Activated T-helper 2 cell treated with anti-CD3 and anti-CD28 coated beads, Interferon-gamma antibody, Interleukin-2, Interleukin-4, amounts not matched to agents 10 μg/mL and 5 μg/mL and 100 μg/mL, durations not matched to agents 14 hours and 24 hours and 36 hours (primary cell): ENCODE data around the gene BCAS4. TPM values are rescaled to one million over a fixed set of nuclear protein-coding genes. Genes with fewer than 3 reads are reported as not detected.
A peak's percentile ranks its signal among the peaks of the same experiment; 100 is the strongest.
"Not testable (repeated sequence)": the region's sequence is repeated elsewhere in the genome, so short reads cannot be mapped to it uniquely, and the experiment has no call there.

Experiments
- DNase-seq: peaks from one replicate; pipeline ENCODE4 v3.0.0; 2021; ENCODE audit warnings: low spot score
- H3K27ac Mint-ChIP-seq: one replicate; pipeline ENCODE4 v1.8.0; 2021; ENCODE audit warnings: mixed read lengths
- H3K27me3 Mint-ChIP-seq: one replicate; pipeline ENCODE4 v1.8.0; 2021; ENCODE audit warnings: low read depth, mixed read lengths
- H3K36me3 Mint-ChIP-seq: one replicate; pipeline ENCODE4 v1.8.0; 2021; ENCODE audit warnings: low read depth, mixed read lengths
- H3K4me1 Mint-ChIP-seq: one replicate; pipeline ENCODE4 v1.8.0; 2021; ENCODE audit warnings: low read depth, mixed read lengths
- H3K4me3 Mint-ChIP-seq: one replicate; pipeline ENCODE4 v1.8.0; 2021; ENCODE audit warnings: low read depth, mild to moderate bottlenecking, moderate library complexity, mixed read lengths
- H3K9me3 Mint-ChIP-seq: one replicate; pipeline ENCODE4 v1.8.0; 2021; ENCODE audit warnings: mixed read lengths
- intact Hi-C: fragments of 100-400 bp; cut with micrococcal nuclease; formaldehyde crosslinking; loops from one replicate; pipeline ENCODE4 v1.15.1; 2023
- total RNA-seq: library from RNA; stranded (reverse); gene quantifications from 2 replicates; pipeline ENCODE4 v1.2.3, GENCODE V29; 2022

Gene BCAS4
- total RNA-seq, 1 donor from 2014 or later: 8.7 TPM

DNA sequence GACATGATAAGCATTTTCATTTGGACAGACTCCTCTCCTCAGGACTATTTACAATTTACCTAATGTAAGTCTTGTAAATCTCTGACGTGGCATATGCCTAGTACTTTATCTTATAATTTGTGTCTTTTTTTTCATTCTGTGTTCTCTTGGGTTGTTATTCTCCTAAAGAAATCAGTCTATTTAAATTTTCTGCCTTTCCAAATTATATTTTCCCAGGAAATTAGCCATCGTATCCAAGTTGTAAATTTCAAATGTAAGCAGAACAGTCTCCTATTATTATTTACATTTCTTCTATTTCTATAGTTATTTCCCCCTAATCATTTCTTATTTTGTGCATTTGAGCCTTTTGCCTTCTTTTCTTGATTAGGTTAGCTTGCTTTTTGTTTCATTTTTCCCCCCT lies 17.5 kb upstream of the BCAS4 start:
- H3K27me3 Mint-ChIP-seq: peaks cover 6% of the 10 kb centered on the region
- no peak overlapping the region for H3K4me3 Mint-ChIP-seq
- DNase-seq: no peak
- intact Hi-C loops: no loop called here
- no peak overlapping the region for H3K27ac Mint-ChIP-seq
- H3K36me3 Mint-ChIP-seq: no peaks in the 10 kb centered on the region
- H3K4me1 Mint-ChIP-seq: no peaks in the 10 kb centered on the region
- no peaks in the 10 kb centered on the region for H3K9me3 Mint-ChIP-seq

DNA sequence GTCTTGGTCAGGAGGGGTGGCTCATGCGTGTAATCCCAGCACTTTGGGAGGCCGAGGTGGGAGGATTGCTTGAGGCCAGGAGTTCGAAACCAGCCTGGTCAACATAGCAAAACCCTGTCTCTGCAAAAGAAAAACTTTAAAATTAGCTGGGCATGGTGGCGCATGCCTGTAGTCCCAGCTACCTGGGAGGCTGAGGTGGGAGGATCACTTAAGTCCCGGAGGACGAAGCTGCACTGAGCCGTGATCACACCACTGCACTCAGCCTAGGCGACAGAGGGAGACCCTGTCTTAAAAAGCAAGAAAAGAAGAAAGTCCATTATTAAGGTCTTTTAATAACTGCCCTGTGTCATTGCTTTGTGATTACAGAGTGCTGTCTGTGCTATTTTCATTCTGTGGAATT lies 15.9 kb upstream of the BCAS4 start:
- intact Hi-C loops, H3K4me3 Mint-ChIP-seq, H3K27ac Mint-ChIP-seq, H3K9me3 Mint-ChIP-seq, H3K4me1 Mint-ChIP-seq, DNase-seq, H3K36me3 Mint-ChIP-seq, H3K27me3 Mint-ChIP-seq: not testable (repeated sequence)

DNA sequence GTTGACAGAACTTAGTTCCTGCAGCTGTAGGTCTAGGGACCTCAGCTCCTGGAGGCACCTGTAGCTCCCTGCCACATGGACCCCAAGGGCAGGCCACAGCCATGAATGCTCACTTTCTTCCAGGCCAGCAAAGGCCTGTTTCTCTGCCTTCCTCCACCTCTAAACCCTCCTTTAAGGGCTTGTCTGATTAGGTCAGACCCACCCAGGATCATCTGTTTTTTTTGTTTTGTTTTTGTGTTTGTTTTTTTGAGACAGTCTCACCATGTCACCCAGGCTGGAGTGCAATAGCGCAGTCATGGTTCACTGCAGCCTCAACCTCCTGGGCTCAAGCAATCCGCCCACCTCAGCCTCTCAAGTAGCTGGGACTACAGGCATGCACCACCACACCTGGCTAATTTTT lies 11.5 kb upstream of the BCAS4 start:
- Mint-ChIP-seq H3K36me3 (no peaks in the 10 kb centered on the region), H3K9me3 (no peaks in the 10 kb centered on the region), H3K27ac (no peak overlapping the region), H3K27me3 (peaks cover 6% of the 10 kb centered on the region), H3K4me1 (no peaks in the 10 kb centered on the region), H3K4me3 (no peak overlapping the region)
- intact Hi-C loops: no loop called here
- no peak for DNase-seq

DNA sequence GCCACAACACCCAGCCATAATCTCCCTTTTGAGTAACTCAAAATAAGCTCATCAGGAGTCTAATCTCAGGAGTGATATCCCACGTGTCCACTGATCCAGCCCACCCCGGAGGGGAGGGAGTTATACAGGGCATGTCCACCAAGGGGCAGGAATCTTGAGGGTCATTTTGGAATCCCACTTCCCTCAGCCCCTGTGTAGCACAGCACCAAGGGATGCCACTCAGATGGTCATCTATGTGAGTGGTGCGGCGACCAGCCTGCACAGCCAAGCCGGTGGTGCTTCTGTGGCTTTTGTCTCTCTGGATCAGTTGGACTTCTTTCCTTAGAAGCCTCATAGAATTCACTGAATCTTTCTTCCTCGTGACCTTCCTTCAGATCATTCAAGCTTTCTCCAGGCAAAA lies 11.0 kb upstream of the BCAS4 start:
- H3K27ac Mint-ChIP-seq: no peak overlapping the region
- H3K36me3 Mint-ChIP-seq: no peaks in the 10 kb centered on the region
- no peaks in the 10 kb centered on the region for H3K9me3 Mint-ChIP-seq
- H3K27me3 Mint-ChIP-seq: peaks cover 6% of the 10 kb centered on the region
- intact Hi-C loops: no loop called here
- H3K4me3 Mint-ChIP-seq: no peak overlapping the region
- H3K4me1 Mint-ChIP-seq: no peaks in the 10 kb centered on the region
- DNase-seq: no peak

DNA sequence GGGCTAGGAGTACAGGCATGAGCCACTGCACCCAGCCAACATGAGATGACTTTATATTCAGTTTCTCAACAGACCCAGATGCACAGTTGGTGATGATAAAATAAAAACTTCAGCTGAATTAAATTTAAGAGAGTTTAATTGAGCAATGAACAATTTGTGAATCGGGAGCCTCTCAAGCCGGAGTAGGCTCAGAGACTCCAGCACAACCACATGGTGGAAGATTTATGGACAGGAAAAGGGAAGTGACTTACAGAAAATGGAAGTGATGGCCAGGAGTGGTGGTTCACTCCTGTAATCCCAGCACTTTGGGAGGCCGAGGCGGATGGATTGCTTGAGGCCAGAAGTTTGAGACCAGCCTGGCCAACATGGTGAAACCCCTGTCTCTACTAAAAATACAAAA lies 10.4 kb upstream of the BCAS4 start:
- Mint-ChIP-seq H3K27me3 (peaks cover 3% of the 10 kb centered on the region), H3K27ac (no peak overlapping the region), H3K36me3 (no peaks in the 10 kb centered on the region), H3K4me3 (no peak overlapping the region), H3K4me1 (no peaks in the 10 kb centered on the region), H3K9me3 (no peaks in the 10 kb centered on the region)
- no peak for DNase-seq
- intact Hi-C loops: no loop called here

DNA sequence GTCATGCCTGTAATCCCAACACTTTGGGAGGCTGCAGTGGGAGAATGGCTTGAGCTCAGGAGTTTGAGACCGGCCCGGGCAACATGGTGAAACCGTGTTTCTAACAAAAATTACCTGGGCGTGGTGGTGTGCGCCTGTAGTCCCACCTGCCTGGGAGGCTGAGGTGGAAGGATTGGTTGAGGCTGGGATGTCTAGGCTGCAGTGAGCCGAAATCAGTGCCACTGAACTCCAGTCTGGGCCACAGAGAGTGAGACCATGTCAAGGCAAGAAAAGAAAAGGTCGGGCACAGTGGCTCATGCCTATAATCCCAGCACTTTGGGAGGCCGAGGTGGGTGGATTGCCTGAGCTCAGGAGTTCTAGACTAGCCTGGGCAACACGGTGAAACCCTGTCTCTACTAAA lies 8.2 kb upstream of the BCAS4 start:
- Mint-ChIP-seq H3K9me3 (no peaks in the 10 kb centered on the region), H3K4me1 (peaks cover 6% of the 10 kb centered on the region), H3K27ac (no peak overlapping the region), H3K36me3 (no peaks in the 10 kb centered on the region), H3K4me3 (no peak overlapping the region), H3K27me3 (no peaks in the 10 kb centered on the region)
- intact Hi-C loops: no loop called here
- no peak for DNase-seq

DNA sequence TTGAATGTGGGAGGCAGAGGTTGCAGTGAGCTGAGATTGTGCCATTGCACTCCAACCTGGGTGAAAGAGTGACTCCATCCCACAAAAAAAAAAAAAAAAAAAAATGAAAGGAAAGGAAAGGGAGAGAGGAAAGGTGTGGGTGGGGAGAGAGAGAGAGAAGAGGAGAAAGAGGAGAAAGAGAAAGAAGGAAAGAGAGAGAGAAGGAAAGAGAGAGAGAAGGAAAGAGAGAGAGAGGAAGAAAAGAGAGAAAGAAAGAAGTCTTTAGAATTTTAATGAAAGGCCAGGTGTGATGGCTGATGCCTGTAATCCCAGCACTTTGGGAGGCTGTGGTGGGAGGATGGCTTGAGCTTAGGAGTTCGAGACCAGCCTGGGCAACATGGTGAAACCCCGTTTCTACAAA lies 7.7 kb upstream of the BCAS4 start:
- Mint-ChIP-seq H3K9me3 (no peaks in the 10 kb centered on the region), H3K27me3 (no peaks in the 10 kb centered on the region), H3K4me3 (no peak overlapping the region)

DNA sequence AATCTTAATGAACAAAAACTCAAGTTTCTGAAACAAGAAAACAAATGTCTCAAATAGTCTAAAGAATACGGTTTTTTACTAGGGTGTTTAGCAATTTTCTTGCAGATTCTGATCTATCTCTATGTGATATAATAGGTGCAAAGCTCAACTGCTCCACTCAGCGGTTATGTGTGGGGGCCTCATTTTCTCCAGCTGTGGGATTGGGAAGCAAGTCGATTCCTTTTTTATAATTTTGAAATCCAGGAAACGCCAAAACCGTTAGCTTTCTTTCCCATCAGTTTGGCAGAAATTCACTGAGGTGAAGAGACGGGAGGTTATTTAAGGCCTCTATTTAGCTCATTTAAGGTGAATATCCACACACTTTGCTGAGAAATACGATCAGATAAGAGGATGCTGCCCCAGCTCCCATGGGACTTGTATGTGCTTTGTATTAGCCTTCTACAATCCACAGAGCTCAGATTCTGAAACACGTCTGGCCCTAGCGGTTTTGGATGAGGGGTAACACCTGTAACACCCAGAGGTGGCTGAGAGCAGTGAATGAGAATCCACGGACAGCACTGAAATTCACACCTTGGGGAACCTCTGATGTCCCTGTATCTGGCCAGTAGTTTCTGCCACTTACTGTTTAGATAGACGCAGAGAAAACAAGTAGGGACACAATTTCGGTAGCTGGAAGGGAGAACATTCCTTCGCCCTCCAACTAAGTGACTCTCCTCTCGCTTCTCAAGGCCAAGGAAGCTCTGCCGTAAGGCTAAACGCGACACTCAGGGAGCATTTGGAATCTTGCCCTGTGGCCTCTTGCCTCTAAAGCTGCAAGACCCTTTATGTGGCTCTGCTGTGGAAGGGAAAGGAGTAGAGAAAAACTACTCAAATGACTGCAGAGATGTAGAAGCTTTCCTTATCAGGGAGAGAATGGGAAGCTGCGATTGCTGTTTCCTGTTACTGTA lies 6.5 kb upstream of the BCAS4 start:
- no peak for DNase-seq
- intact Hi-C loops: no loop called here
- H3K27me3 Mint-ChIP-seq: no peaks in the 10 kb centered on the region
- H3K4me3 Mint-ChIP-seq: no peak overlapping the region
- H3K27ac Mint-ChIP-seq: no peak overlapping the region
- peaks cover 6% of the 10 kb centered on the region for H3K4me1 Mint-ChIP-seq
- no peaks in the 10 kb centered on the region for H3K9me3 Mint-ChIP-seq
- H3K36me3 Mint-ChIP-seq: no peaks in the 10 kb centered on the region

More for the DNA sequence above, 7.7 kb upstream of the BCAS4 start:
- no peaks in the 10 kb centered on the region for H3K36me3 Mint-ChIP-seq
- intact Hi-C loops: no loop called here
- no peak overlapping the region for H3K27ac Mint-ChIP-seq
- H3K4me1 Mint-ChIP-seq: peaks cover 6% of the 10 kb centered on the region
- DNase-seq: no peak

DNA sequence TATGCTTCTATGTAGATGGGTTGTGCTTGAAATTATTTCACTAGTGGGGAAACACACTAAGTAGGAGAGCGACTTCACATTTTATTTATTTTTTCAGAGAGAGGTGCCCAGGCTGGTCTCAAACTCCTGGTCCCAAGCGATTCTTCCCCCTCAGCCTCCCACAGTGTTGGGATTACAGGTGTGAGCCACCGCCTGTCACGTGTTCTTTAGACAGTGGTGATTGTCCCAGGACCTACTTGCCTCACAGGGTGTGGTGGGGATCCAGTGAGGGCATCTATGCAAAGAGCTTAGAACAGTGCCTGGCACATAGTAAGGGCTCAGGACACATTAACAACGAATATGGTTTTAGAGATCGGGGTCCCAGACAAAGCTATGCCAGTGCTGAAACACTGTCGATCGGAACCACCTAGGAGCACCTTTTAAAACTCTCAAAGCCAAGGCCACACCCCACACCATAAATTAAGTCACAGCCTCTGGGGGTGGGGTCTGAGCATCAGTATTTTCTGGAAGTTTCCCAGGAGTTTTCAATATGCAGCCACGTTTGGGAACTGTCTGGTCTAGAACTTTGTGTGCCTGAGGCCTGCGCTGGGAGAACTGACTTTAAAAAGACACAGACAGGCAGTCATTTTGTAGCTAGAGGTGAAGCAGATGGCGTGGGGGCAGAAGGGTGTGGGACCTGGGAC lies 4.8 kb upstream of the BCAS4 start:
- Mint-ChIP-seq H3K36me3 (no peaks in the 10 kb centered on the region), H3K4me1 (peaks cover 11% of the 10 kb centered on the region), H3K4me3 (no peak overlapping the region), H3K9me3 (no peaks in the 10 kb centered on the region), H3K27me3 (no peaks in the 10 kb centered on the region), H3K27ac (no peak overlapping the region)
- intact Hi-C loops: no loop called here
- DNase-seq: no peak

DNA sequence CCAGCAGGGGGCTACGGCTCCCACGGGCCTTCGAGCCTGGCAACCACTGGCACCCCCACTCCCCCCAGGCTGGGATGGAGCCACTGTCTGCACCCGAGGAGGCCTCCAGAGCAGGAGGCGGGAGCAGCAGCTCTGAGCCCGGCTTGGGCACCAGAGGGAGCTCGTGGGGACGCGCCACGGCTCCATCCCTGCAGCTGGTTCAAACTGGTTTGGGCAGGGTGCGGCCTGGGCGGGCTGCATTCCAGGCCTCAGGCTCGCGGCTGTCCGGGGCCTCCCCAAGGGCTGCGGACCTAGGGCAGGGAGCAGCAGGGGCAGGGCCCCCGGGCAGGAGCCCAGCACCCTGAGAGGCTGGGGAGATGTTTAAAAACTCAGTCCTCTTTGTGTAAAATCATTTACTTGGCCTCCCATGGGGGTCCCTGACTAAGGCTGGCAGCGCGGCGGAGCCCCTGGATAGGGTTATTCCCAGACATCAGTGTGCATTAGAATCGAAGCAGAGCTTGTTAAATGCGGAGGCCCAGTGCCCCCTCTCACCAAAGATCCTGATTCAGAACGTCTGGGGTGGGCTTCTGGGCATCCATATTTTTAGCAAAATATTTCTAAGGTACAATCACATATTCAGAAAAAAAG lies 4.1 kb upstream of the BCAS4 start:
- Mint-ChIP-seq H3K4me1 (peaks cover 11% of the 10 kb centered on the region), H3K36me3 (no peaks in the 10 kb centered on the region), H3K4me3 (no peak overlapping the region), H3K27me3 (no peaks in the 10 kb centered on the region), H3K9me3 (no peaks in the 10 kb centered on the region), H3K27ac (peak overlapping the region; percentile 46)
- intact Hi-C loops: no loop called here
- DNase-seq: peak; percentile 75

DNA sequence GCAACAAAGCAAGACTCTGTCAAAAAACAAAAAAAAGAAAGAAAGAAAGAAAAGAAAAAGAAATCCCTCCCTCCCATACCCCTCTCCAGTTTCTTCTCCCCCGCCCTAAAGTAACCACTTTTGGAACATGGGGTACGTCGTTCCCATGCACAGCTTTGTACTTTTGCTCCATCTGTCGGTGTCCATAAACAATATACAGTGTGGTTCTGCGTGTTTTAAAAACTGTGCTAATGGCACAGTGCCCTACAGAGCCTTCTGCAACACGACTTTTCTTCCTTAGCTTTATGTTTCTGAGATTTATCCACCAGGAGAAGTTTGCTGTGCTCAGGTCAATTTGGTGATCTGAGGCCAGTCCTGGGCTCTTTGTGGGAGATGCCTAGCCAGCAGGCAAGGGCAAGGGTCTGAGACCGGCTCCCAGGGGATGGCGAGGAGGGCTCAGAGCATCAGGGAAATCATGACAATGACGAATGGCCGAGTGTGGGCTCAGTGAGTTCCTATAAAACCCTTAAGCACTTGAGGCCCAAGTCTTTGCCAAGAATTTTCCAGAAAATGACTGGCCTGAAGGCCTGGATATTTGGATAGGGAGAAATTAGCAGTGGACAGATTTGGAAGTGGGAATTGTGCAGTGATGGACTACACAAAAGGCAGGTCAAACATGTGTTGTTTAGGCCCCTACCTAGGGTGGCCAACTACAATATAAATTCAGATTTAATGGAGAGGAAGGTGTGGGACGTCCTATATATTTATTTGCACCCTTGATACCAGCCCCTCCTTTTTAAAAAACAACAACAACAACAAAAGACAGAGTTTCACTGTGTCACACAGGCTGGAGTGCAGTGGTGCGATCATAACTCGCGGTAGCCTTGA lies 1.9 kb upstream of the BCAS4 start:
- peak overlapping the region; percentile 17 for H3K4me3 Mint-ChIP-seq
- H3K27ac Mint-ChIP-seq: peak overlapping the region; percentile 40
- no peak for DNase-seq
- H3K36me3 Mint-ChIP-seq: no peaks in the 10 kb centered on the region
- intact Hi-C loops: no loop called here
- H3K27me3 Mint-ChIP-seq: no peaks in the 10 kb centered on the region
- no peaks in the 10 kb centered on the region for H3K9me3 Mint-ChIP-seq
- peaks cover 14% of the 10 kb centered on the region for H3K4me1 Mint-ChIP-seq

DNA sequence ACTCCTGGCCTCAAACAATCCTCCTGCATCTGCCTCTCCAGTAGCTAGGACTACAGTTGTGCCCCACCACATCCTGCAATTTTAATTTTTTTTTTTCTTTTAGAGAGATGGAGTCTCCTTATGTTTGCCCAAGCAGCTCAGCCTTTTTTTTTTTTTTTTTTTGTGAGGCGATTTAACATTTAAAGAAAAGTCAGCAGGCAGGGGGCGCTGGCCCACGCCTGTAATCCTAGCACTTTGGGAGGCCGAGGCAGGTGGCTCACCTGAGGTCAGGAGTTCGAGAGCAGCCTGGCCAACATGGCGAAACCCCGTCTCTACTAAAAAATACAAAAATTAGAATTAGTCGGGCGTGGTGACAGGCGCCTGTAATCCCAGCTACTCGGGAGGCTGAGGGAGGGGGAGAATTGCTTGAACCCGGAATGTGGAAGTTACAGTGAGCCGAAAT lies 1.3 kb upstream of the BCAS4 start:
- H3K27me3 Mint-ChIP-seq, H3K9me3 Mint-ChIP-seq, H3K27ac Mint-ChIP-seq, H3K36me3 Mint-ChIP-seq: not testable (repeated sequence)
- DNase-seq: peak; percentile 34
- Mint-ChIP-seq H3K4me1 (peaks cover 14% of the 10 kb centered on the region), H3K4me3 (peak overlapping the region; percentile 47)
- intact Hi-C loops: loop anchor here (1.0 kb wide), 1 partner anchor 136 kb away; no protein-coding TSS in a partner anchor
